ENCODE data around the gene OR52W1.

Gene OR52W1, protein sequence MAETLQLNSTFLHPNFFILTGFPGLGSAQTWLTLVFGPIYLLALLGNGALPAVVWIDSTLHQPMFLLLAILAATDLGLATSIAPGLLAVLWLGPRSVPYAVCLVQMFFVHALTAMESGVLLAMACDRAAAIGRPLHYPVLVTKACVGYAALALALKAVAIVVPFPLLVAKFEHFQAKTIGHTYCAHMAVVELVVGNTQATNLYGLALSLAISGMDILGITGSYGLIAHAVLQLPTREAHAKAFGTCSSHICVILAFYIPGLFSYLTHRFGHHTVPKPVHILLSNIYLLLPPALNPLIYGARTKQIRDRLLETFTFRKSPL

DNA sequence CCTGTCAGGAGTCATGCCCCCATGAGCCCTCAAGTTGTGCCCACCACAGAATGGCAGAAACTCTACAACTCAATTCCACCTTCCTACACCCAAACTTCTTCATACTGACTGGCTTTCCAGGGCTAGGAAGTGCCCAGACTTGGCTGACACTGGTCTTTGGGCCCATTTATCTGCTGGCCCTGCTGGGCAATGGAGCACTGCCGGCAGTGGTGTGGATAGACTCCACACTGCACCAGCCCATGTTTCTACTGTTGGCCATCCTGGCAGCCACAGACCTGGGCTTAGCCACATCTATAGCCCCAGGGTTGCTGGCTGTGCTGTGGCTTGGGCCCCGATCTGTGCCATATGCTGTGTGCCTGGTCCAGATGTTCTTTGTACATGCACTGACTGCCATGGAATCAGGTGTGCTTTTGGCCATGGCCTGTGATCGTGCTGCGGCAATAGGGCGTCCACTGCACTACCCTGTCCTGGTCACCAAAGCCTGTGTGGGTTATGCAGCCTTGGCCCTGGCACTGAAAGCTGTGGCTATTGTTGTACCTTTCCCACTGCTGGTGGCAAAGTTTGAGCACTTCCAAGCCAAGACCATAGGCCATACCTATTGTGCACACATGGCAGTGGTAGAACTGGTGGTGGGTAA lies at the start of gene OR52W1:
Gene OR52W1, plus strand, starts transcription at position 51 of the 637 bp plus-strand sequence. Its CDS starts 0 bp downstream, at position 51.
- DNase-seq: no peak

DNA sequence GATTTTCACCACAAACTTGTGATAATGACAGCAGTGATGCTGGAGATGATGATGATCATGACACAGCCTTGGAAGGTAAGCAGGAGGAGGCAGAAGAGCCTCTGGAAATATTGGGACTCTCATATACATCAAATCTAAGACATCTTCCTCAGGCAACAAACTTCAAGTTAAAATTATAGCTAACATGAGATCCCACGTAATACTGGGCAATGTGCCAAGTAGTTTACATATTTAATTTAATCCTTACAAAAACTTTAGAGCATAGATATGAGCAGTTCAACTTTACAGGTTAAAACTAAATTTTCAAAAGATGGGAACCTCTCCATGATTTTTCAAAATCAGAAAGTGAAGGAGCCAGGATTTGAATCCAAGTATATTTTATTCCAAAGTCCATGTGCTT lies 47.9 kb upstream of the OR52W1 start:
- no peak for DNase-seq

DNA sequence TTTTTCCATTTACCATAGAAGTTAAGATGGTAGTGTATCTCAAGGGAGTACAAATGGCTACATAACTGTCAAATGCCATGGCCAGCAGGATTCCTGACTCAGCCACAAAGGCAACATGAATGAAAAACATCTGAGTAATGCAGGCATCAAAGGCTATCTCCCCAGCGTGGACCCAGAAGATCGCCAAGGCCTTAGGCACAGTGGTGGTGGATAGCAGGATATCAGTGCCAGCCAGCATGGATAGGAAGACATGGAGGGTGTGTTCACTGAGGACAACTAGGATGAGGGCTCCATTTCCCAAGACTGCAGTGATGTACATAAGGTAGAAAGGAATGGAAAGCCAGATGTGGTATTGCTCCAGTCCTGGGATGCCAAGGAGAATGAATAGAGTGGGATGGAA lies 46.9 kb upstream of the OR52W1 start:
- DNase-seq: no peak

DNA sequence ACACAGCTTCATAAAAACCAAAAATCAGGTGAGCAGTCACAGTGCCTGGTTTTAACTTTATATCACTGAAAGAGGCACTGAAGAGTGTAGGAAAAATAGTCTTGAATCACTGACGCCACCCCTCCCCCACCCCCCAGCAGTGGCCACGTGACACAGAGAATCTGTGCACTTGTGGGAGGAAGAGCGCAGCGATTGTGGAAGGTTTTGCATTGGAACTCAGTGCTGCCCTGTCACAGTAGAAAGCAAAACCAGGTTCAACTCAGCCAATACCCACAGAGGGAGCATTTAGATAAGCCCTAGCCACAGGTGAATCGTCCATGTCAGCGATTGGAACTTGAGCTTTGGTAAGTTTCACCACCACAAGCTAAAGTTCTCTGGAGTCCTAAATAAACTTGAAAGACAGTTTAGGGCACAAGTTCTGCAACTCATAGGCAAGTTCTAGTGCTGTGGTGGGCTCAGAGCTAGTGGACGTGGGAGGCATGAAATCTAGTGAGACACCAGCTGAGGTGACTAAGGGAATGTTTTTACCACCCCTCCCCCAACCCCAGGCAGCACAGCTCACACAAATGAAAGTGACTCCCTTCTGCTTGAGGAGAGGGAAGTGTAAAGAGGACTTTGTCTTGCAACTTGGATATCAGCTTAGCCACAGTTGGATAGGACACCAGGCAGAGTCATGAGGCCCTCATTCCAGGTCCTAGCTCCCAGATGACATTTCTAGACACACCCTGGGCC lies 42.2 kb upstream of the OR52W1 start:
- no peak for DNase-seq

DNA sequence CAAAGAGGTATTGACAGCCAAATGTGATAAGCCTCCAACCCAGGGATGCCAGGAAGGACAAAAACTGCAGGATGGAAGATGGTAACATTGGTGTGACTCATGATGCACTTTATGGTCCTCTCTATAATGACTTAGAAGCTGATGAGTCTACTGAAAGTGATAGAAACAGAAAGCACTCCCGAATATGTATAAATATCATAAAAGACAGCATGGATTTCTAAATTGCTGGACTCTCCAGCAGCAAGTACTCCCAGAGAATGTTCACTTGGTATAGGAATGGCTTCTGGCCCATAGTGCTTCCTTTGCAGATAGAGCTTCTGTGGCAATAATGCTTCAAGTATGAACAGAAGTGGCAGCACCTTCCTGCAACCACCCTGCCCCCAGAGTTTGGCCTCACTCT lies 28.8 kb upstream of the OR52W1 start, which contains the start of gene OR52B2:
Gene OR52B2, minus strand, starts transcription at position 101 of the 400 bp plus-strand sequence. Its CDS starts 0 bp downstream, at position 101.
- no peak for DNase-seq

DNA sequence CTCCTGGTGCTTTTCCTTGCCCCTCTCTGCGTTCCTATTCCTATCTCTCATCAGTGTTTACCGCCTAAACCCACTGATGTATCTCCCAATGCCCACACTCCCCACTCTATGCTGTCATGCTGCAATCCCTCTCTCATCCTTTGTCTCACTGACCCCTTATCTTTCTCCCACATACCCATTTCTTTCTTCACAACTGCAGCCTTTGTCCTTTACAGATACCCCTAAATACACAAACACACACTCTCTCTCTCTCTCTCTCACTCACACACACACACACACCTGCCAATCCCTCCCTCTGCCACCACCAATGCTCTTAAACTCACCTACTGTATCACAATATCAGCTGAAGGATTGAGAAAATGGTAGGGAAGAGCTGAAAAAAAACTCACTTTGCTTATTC lies 23.6 kb upstream of the OR52W1 start:
- no peak for DNase-seq

DNA sequence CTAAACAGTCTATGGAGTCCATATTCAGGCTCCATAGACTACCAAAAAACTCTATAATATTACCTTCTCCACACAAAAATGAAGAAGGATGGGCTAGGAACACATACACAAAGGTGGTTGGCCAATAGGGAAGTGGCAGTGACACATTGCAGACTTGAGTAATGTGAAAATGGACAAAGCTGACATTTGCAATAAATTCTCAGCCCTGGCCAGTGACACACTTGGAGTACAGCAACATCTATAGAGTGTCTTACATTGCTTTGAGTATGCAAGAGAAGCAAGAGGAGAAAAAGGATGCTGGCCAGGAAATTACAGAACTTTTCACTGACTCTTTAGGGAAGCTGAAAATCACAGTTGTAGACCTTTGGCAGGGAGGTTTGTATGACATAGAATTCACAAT lies 7.3 kb upstream of the OR52W1 start:
- DNase-seq: no peak

DNA sequence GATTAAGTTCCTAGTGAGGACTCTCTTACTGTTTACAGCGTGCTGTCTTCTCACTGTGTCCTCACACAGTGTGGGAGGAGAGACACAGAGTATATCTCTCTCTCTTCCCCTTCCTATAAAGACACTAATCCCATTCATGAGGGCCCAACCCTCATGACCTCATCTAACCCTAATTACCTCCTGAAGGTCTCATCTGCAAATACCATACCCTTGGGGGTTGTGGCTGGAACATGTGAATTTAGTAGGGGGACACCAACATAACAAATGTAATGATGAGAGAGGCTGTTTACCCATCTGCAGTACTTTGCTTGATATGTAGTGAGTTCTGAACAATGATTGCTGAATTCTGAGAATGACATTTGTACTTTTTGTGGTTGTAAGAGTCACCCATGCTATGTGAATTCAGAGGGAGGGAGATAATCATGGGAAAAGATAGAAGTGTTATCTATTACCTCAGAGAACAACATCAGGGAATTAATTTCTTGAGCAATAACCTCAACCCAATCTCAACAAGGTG lies 4.9 kb upstream of the OR52W1 start:
- DNase-seq: no peak

DNA sequence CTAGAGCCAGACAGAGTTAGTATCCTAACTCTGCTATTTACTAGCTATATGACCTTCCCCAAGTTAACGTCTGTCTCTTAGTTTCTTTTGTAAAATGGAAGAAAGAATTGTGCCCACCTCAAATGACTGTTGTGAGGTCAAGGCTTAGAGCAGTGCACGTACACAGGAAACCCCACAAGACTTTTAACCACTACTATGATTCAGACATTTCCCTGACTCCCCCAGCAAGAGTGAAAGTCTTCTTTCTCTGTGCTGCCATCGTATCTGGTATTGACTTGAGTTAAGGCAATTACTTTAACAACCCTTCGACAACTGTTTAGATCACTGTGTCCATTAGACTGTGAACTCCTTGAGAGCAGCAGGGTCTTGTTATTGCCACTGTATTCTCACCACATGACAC lies 2.6 kb upstream of the OR52W1 start:
- DNase-seq: no peak

DNA sequence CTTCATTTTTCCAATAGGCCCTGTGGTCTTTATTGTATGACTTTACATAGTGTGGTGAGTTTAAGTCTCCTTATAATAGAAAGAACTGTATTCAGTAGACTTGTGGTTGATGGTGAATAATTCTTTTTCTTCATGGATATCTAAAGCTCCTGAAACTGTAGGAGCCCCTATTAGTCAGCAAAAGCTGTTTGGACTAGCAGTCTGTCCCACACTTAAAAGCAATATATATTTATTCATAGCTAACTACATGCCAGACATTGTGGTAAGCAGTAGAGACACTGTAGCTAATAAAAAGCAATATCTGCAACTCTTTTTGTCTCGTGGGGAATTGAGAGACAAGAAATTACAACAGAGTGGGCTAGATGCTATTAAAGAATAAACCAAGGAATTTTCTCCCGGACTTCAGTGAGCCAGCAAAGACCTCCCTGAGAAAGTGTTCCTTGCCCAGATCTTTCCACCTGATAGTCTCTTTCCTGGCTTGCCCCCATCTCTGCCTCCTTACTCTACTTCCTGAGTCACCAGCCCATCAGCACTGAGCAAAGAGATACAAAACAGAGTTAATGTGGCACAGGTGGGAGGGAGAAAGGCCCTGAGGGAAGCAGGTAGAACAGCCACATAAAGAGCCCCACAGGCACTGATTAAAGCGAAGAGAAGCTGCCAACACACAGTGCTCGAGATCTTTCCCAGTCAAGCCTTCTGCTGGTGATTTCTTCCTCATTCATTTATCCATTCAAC lies 1.4 kb upstream of the OR52W1 start:
- DNase-seq: no peak

DNA sequence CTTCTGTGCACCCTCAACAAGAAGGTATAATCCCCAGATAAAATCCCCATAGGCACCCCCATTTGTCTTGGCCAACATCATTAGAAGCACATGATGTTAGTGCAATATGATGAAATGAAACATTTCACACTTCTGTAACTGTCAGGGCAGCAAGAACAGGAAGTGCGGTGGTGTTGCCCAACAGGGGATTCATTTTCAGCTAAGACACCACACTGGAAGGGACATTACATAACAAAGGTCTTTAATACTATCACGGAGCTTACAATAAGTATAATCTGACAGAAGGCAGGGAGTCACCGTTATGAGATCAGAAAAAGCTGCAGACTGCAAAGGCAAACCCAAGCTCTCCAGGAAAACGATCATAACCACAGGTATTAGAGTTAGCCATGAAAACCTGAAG lies 2.0 kb downstream of the OR52W1 start:
- no peak for DNase-seq

DNA sequence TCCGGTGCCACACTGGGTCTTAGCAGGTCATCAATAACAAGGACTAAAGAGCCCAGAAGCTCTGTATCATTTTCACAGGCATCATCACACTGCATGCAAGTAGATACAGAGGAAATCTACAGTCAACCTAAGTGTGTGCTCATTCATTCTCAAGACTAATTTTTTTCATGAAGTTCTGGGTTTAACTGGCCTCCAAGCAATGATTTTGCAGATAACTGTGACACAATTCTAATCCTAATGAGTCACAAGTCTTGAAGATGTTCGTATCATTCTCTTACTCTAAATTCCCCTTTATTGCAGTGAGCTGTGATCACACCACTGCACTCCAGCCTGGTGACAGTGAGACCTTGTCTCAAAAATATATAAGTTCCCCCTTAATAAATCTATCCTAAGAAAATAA lies 2.5 kb downstream of the OR52W1 start:
- no peak for DNase-seq

DNA sequence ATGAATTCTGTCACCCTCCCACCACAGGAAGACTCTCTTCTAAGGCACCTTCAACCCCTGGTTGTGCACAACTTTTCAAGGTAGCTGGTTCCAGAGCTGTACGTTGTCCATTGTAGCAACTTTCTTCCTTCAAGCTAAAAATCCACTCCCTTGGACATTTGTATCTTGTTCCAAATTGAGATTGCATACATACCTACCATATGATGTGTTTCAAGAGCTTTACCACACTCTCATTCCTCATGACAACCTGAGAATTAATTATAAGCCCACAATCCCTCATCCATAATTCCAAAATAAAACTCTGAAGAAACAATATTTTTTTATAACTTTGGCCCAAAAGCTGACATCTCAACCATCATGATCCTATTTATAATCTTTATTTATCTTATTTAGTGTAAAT lies 3.0 kb downstream of the OR52W1 start:
- DNase-seq: no peak

DNA sequence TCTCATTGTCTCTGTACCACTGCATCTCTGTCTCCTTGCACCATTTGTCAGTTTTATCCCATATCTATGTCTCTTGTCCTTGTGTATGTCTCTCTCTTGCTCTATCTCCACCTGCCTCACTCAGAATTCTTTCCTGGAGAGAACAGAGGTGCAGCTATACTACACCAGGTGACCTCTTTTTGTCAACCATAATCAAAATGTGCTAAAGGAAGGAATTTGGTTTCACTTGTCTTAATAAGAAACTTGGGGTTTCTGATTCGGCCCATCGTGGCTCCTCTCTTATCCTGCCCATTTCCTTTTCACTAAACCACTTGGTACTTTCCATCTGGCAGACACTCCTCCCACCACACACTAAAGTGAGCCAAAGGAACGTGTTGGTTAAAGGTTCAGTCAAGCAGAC lies 4.3 kb downstream of the OR52W1 start:
- DNase-seq: no peak

DNA sequence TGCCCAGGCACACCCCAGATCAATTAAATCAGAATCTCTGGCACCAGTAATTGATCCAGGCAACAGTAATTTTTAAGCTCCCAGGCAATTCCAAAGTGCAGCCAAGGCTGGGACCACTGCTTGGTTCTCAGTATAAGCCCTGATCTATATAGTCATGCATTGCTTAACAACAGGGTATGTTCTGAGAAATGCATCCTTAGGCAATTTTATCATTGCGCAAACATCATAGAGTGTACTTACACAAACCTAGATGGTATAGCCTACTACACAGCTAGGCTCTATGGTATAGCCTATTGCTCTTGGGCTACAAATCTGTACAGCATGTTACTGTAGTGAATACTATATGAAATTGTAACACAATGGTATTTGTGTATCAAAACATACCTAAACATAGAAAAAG lies 5.7 kb downstream of the OR52W1 start:
- no peak for DNase-seq

DNA sequence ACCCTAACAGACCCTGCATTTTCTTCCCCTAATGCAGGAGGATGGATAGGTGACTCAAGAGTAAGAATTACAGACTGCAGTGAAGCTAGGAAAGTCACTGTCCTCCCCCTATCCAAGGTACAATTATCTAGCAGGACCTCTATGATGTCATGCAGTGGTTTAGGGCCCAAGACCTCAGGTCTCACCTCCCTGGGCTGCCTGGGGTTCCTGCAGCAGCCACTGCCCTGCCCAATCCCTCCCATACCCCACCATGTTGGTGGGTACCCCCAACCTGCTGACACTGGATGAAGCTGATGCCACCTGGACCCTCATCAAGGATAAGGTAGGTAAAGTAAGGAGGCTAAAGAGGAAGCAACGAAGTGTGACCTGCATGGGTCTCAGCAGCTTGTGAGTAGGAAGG lies 6.3 kb downstream of the OR52W1 start, which contains the start of gene C11orf42:
Gene C11orf42, plus strand, starts transcription at position 192 of the 400 bp plus-strand sequence. Its CDS starts 59 bp downstream, at position 251.
- DNase-seq: no peak

DNA sequence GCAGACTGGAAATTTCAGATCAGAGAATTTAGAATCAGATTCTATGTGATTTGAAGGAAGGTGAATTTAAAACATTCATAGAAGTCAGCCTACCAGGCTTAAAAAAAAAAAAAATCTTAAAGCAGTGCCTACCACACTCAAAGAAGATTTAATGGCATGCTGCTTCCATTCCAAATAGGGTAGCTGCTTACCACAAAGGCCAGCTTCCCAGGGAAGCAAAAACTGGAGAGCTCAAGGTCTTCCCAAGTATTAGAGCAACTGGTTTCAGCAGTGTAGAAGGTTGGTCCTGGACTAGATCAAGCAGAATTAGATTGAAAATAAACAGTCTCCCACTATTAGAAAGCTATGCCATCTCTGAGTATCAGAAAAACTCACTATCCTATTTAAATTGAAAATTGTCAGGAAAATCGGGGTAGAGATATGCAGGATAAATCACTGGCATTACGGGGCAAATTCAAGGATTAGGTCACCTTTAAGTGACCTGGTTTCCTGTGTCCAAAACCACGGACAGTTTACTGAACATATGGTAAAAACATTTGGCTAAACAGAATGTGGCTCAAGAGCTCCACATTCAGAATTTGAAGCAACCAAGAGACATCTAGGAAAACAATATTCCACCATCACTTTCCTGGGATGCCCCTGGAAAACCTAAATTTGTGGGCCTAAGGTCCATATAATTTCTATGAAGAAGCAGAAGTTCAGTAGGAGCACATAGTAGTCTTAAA lies 7.6 kb downstream of the OR52W1 start:
- DNase-seq: no peak

DNA sequence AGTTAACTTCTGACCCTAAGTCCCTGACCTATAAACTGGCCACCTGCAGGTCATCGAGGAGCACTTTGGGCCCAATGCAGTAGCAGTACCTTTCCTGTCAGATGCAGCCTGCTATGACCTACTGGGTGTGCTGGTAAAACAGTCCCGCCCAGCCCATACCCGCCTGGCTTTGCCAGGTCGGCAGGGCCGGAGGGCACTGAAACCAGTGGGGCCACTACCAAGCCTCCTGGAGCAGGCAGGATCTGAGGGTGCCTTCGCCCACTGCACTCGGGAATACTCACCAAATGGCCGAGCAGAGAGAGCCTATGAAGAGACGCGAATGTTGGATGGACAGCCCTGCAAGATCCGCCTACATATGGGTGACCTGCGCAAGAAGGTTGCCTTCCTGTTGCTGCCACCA lies 10.8 kb downstream of the OR52W1 start:
- no peak for DNase-seq

DNA sequence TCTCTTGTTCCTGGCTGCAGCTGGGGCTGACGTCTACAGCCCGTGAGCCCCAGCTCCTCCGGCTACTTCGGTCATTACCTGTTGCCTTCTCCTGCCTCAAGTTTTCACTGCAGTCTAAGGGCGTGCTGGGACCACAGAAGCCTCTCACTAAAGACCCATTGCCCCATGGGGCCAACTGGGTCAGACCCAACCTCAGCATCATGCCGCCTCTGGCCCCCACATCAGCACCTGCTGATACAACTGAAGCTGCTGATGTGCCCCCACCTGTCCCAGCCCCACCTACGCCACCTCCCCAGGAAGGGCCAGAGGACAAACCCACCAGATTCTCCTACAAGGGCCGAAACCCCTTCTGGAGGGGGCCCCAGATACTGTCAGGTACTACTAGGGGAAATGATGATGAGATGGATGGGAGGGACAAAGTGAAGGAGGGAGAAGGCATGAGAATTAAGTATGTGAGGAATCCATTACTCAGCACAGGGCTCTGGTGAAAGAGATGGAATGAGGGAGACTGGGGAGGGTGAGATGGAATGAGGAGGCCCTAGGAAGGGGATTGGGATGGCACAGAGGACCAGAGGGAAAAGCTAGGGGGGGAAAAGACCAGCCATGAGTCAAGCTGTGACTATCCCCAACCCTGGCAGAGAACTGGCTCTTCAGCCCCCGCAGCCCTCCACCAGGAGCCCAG lies 11.4 kb downstream of the OR52W1 start:
- DNase-seq: no peak

DNA sequence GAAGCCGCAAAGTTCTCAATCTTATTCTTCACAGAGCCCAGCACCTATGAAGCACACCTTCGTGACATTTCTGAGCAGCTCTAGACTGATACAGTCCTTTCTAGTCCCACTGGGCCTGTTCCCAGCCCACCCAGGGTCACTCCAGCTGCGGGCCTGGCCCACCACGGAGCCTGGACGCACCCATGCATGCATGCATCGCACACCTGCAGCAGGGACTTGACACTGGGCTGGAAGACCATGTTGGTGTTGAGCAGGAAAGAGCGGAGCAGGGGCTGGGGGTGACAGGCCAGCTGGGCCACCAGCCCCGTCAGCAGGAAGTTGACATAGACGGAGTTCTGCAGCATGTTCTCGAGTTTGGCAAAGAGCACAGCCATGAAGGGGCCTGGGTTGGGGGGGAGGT lies 15.5 kb downstream of the OR52W1 start:
- no peak for DNase-seq

DNA sequence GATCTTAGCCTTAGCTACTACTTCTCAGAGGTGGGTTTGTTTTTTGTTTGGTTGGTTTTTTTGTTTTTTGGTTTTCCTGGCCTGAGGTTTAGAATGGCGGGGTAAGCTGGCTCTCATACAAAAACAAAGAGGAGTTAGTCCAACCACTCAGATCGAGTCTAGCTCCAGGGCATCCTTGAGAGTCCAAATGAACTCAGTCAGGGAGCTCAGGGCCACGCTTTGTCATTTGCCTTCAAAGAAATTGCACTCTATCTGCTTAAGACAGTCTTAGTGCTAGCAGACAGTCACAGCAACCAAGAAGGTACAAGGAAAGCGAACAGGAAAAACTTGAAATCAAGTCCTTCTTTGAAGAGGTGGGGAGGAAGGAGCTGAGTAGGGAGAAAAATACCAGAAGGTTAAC lies 17.5 kb downstream of the OR52W1 start:
- no peak for DNase-seq

DNA sequence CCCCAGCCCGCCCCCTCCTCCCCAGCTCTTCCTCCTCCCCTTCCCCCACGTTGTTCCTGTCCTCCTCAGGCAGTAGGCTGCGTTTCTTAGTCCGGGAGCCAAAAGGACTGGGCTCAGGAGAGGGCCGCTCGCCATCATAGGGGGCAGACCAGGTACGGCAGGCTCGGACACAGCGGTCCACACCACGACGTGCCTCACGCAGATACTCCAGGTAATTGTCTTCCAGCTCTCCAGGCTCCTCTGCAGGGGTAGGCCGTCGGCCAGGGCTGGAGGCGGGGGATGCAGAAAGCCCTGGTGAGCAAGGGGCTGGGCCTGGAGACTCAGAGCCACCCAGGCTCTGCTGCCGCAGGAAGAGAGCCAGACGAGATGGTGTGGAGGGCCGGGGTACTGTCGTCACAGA lies 18.7 kb downstream of the OR52W1 start:
- no peak for DNase-seq
